HG02642 (cell line): ENCODE data around the gene EIPR1.
"Not testable (repeated sequence)": the region's sequence is repeated elsewhere in the genome, so short reads cannot be mapped to it uniquely, and the experiment has no call there.

Source experiments
- ATAC-seq: cut with Tn5 transposase; IDR thresholded peaks from one replicate; pipeline ENCODE4 v1.9.1; 2021; ENCODE audit warnings: mild to moderate bottlenecking; ENCODE audit not compliant: unreplicated experiment, poor library complexity

EIPR1 gene

GRCh38 chr2:3184167-3184566 lies 193.5 kb downstream of the EIPR1 start:
- no peak for ATAC-seq

- ATAC-seq: no peak
Measured at GRCh38 chr2:3183766-3184165, 193.9 kb downstream of the EIPR1 start.

DNA sequence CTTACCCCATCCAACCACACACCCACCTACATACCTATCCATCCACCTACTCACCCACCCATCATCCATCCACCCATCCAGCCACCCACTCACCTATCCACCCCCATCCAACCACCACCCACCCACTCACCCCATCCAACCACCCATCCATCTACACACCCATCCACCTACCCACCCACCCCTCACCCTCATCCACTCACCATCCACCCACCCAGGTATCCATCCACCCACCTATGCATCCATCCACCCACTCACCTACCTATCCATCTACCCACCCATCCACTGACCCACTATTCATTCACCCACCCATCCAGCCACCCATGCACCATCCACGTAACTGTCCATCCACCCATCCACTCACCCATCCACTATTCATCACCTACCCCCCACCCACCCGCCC lies 194.8 kb downstream of the EIPR1 start:
- ATAC-seq: no peak

DNA sequence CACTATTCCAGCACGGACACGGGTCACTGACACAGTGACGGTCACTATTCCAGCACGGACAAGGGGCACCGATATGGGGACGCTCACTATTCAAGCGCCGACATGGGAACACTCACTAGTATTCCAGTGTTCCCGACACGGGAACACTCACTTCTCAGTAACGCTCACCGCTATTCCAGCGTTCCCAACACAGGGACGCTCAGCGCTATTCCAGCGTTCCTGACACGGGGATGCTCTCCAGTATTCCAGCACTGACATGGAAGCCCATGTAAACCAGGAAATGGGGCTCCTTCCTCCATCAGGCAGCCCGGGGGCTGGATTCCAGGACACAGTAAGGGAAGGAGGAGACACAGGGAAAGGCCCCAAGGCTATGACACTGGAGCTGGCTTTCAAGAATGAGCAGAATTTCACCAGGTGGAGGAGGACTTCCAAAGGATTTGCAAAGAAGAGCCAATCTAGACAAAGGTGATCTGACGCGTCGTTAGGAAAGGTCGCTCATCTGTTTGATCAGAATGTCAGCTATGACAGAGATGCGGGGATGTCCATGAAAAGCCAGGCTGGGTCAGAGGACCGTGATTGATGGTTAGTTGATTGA lies 196.1 kb downstream of the EIPR1 start:
- no peak for ATAC-seq

- ATAC-seq: not testable (repeated sequence)
Measured at GRCh38 chr2:3180909-3181221, 196.8 kb downstream of the EIPR1 start.

DNA sequence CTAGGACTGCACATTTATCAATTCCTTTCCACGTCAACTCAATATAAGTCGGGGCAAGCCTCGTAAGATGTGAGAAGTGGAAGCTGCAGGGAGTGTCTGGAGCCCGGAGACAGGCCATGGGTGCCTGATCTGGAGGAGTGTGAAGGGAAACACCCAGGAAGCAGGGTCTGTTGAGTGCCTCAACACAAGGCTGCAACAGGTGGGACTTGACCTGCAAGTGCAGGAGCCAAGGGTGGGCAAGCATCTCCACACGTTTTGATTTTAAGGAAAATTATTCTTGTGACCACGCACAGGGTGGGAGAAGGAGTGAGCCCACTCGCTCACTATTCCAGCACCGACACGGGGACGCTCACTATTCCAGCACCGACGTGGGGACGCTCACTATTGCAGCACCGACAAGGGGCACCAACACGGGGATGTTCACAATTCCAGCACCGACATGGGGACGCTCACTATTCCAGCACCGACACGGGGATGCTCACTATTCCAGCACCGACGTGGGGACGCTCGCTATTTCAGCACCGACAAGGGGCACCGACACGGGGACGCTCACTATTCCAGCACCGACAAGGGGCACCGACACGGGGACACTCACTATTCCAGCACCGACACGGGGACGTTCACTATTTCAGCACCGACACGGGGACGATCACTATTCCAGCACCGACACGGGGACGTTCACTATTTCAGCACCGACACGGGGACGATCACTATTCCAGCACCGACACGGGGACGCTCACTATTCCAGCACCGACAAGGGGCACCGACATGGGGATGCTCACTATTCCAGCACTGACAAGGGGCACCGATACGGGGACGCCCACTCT lies 197.3 kb downstream of the EIPR1 start:
- no peak for ATAC-seq

DNA sequence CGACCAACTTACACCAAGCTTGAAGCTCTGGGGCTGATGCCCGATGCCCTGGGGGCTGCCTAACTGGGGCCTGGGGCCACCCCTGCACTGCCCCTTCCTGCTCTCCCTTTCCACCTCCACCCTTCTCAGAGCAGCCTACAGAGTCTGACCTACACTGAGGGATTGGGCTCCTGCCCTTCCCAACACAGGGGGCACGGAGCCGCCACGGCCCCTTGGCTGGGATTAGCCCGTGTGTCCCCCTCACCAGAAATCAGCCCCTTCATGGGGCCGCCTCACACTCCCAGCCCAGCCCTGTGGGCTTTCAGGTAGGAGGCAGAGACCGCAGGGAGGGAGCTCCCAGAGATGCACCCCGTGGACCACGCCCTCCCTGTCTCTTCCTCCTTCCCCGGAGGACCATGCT lies 198.0 kb downstream of the EIPR1 start:
- ATAC-seq: no peak

- no peak for ATAC-seq
Measured at GRCh38 chr2:3179208-3179607, 198.4 kb downstream of the EIPR1 start.

DNA sequence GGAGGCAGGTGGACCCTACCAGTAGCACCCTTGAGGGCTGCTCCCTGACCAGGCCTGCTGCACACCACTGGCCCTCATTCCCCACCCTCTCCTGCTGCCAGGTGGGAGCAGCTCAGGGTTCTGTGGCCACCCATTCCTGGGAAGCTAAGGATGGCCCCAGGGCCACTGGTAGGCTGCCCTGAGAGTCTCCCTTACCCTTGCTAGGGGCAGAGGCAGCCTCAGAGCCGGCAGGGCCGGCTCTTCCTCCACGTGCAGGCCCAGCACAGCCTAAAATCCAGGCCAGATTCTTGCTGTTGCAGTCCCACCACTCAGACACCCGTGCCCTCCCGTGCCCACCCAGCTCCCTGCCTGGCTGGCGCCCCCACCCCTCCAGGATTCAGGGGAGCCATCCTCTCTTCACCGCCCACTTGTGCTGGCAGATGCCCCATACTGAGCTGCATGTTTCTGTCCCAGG lies 199.0 kb downstream of the EIPR1 start:
- no peak for ATAC-seq

DNA sequence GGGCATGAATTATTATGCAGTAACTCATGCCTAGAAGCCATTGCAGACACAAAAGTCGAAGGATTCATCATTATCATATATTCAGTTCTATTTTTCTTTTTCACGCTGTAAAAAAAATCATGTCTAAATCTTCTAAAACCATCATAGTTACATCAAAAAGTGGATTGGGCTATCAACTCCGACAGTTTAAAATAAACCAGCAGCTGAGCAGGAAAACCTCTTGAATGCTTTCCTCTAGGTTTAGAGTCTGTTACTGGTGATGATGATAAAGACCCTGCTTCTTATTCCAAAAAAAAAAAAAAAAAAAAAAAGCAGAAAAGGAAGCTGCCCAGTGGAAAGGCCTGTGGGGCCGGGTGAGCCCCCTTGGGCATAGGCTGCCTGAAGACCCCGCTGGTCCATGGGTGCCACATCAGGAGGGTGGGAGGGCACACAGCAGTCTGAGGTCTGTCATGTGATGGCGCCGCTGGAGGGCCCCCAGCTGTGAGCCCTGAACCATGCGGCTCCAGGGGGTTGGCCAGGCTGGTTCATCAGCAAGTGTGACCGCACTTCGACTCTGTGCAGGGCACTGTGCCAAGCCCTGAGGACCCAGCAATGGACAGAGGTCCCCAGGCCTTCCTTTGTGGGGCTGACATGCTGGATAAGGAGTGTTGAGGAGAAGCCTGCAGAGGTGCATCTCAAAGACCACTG lies 199.6 kb downstream of the EIPR1 start:
- ATAC-seq: no peak

GRCh38 chr2:3176869-3177255 lies 200.8 kb downstream of the EIPR1 start:
- no peak for ATAC-seq

DNA sequence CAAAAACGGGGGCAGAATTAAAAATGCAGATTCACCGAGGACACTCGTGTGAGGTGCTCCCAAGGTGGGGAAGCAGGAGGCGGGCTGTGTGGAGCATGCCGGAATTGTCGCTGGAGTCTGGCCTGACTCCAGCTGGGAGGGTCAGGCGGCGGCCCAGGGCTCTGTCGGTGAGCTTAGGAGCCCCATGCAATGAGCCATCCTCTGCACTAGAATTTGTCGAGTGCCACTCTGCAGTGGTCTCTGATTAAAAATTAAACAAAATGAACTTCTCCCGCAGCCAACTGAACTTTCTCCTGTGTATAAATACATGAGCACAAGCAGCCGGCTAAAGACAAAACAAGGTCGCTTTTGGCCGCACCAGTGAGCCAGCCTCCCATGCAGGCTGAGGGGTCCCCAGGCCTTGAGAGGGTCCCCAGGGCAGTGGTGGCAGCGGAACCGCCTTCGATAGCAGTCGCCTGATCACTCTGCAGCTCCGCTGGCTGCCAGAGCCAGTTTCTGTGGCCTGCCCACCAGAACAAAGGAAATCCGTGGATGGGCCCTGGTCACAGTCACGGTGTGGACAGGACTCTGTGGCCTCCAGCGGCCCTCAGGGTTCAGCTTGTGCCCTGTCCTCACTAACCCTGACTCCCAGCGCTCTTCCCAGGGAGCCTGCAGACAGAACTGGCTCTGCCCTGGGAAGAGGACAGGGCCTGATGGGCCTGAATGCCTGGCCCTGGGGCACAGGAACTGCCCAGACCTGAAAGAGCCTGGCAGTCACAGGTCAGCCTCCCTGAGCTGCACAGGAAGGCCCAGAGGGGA lies 201.3 kb downstream of the EIPR1 start:
- ATAC-seq: no peak

DNA sequence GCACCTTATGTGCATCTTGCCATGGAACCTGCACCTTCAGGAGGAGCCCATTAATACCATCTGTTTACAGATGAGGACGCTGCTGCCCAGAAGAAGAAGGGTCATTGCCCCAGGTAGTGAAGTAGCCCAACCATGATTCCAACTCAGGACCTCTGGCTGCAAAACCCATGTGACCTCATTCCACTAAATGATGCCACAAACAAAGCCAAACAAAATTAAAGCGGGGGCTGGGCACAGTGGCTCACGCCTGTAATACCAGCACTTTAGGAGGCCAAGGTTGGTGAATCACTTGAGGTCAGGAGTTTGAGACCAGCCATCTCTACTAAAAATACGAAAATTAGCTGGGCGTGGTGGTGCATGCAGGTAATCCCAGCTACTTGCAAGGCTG lies 202.1 kb downstream of the EIPR1 start:
- ATAC-seq: no peak

- ATAC-seq: no peak
Measured at GRCh38 chr2:3174626-3175567, 202.7 kb downstream of the EIPR1 start.

- no peak for ATAC-seq
Measured at GRCh38 chr2:3173031-3173430, 204.6 kb downstream of the EIPR1 start.

DNA sequence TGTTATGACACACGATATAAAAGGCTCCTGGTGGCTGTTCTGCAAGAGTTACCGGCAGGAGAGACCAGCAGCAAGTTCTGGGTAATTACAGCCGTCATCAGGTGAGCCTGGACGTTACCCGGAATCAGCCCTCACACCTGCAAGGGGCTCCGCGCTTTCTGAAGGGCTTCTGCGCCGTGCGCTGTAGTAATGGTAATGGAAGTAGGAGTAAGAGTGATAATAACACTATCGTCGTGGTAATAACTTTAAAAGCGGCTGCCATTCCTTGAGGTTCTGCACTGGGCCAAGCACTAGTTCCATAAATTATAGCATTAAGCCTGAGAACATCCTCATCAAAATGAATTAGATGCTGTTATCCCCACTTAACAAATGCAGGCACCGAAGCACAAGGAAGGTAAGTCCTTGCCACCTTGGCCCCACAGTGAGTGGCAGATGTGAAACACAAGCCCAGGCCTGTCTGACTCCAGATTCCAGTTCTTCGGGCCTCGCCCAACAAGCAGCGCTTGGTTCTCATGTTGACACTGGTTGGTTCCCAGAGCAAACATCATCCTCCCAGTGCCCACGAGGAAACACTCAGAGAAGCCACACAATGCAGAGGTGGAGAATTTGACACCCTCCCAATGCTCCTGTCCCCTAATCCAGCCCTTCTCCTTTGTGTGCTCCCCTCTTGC lies 205.2 kb downstream of the EIPR1 start:
- ATAC-seq: no peak

- ATAC-seq: no peak
Measured at GRCh38 chr2:3171564-3172264, 205.9 kb downstream of the EIPR1 start.

DNA sequence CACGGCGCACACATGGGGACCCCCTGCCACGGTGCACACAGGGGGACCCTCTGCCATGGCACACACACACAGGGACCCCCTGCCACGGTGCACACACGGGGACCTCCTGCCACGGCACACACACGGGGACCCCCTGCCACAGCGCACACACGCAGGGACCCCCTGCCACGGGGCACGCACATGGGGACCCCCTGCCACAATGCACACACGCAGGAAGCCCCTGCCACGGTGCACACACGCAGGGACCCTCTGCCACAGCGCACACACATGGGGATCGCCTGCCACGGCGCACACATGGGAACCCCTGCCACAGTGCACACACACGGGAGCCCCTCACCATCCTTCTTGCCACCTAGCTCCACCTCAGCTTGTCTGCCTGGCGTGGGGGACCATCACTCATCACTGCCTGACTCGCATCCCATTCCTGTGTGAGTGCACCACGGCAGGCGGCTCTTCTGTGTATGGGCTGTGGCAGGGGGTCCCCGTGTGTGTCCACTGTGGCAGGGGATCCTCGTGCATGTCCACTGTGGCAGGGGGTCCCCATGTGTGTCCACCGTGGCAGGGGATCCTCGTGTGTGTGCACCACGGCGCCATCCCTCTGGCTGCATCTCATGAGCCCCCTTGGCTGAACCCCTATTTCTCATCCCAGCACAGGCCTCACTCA lies 206.7 kb downstream of the EIPR1 start:
- ATAC-seq: no peak
